GM19035 (cell line): ENCODE results near the gene CLMN.
A peak's percentile ranks its signal among the peaks of the same experiment; 100 is the strongest.
"Not testable (repeated sequence)": the region's sequence is repeated elsewhere in the genome, so short reads cannot be mapped to it uniquely, and the experiment has no call there.

Experiments used
- ATAC-seq: cut with Tn5 transposase; IDR thresholded peaks from one replicate; pipeline ENCODE4 v1.9.1; 2021; ENCODE audit not compliant: unreplicated experiment

CLMN gene

GRCh38 chr14:95289323-95290010 is 30.2 kb downstream of the CLMN start:
- no peak for ATAC-seq

GRCh38 chr14:95288672-95289322 is 30.9 kb downstream of the CLMN start:
- ATAC-seq = no peak

GRCh38 chr14:95287176-95287754 is 32.4 kb downstream of the CLMN start:
- no peak for ATAC-seq

- no peak for ATAC-seq
Measured at GRCh38 chr14:95286645-95287044, 33.1 kb downstream of the CLMN start.

- ATAC-seq = no peak
Measured at GRCh38 chr14:95285566-95285965, 34.1 kb downstream of the CLMN start.

- not testable (repeated sequence) for ATAC-seq
Measured at GRCh38 chr14:95283802-95284201, 35.9 kb downstream of the CLMN start.

- not testable (repeated sequence) for ATAC-seq
Measured at GRCh38 chr14:95282986-95283380, 36.7 kb downstream of the CLMN start.

- ATAC-seq = no peak
Measured at GRCh38 chr14:95282354-95282985, 37.2 kb downstream of the CLMN start.

- ATAC-seq = no peak
Measured at GRCh38 chr14:95281560-95282176, 38.0 kb downstream of the CLMN start.

GRCh38 chr14:95275494-95275893 is 44.2 kb downstream of the CLMN start:
- no peak for ATAC-seq

- no peak for ATAC-seq
Measured at GRCh38 chr14:95274874-95275273, 44.8 kb downstream of the CLMN start.

GRCh38 chr14:95274279-95274678 is 45.4 kb downstream of the CLMN start:
- ATAC-seq = no peak

- ATAC-seq = no peak
Measured at GRCh38 chr14:95273001-95273978, 46.4 kb downstream of the CLMN start.

GRCh38 chr14:95272057-95272456 is 47.7 kb downstream of the CLMN start:
- no peak for ATAC-seq

- no peak for ATAC-seq
Measured at GRCh38 chr14:95270203-95270602, 49.5 kb downstream of the CLMN start.

GRCh38 chr14:95269493-95269892 is 50.2 kb downstream of the CLMN start:
- ATAC-seq = no peak

- no peak for ATAC-seq
Measured at GRCh38 chr14:95268350-95268749, 51.4 kb downstream of the CLMN start.

- no peak for ATAC-seq
Measured at GRCh38 chr14:95267306-95267705, 52.4 kb downstream of the CLMN start.

- ATAC-seq = peak; percentile 94
Measured at GRCh38 chr14:95265106-95266094, 54.3 kb downstream of the CLMN start.
